Measurements from ENCODE around the gene MPV17L.
"Not testable (repeated sequence)": the region's sequence is repeated elsewhere in the genome, so short reads cannot be mapped to it uniquely, and the experiment has no call there.

MPV17L gene

DNA sequence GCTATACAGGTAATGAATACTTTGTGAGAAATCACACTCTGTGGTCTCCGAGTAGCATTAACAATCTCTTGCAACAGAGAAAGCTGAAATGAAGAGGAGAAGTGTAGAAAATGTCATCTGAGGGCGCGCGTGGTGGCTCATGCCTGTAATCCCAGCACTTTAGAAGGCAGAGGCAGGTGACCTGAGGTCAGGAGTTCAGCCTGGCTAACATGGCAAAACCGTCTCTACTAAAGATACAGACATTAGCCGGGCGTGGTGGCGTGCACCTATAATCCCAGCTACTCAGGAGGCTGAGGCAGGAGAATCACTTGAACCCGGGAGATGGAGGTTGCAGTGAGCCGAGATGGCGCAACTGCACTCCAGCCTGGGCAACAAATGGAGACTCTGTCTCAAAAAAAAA lies 59.4 kb downstream of the MPV17L start:
- not testable (repeated sequence) for H3K4me1 Mint-ChIP-seq (ENCODE audit: low read depth); H3K36me3 Mint-ChIP-seq; H3K27me3 Mint-ChIP-seq; H3K9me3 Mint-ChIP-seq (ENCODE audit: low read depth); H3K27ac Mint-ChIP-seq; H3K4me3 Mint-ChIP-seq

DNA sequence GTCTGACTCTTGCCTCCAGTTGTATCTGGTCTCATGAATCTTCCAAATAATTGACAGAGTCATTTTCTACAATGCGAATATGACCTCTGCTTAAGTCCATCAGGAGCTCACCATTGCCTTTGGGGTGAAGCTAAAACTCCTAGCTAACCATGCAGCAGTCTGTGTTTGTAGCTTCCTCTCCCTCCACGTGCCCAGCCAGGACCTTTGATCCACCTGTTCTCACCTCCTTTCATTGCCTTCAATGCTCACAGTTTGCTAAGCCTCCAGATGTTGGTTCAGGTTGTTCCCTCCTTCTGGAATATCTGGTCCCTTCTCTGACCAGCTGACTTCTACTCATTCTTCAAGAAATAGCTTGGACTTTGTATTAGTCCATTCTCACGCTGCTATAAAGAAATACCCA lies 61.8 kb downstream of the MPV17L start:
- H3K27me3 Mint-ChIP-seq, result peaks cover 1% of the 10 kb centered on the region
- H3K36me3 Mint-ChIP-seq, result peaks cover 6% of the 10 kb centered on the region
- H3K4me3 Mint-ChIP-seq, result no peak overlapping the region
- no peaks in the 10 kb centered on the region for H3K9me3 Mint-ChIP-seq (ENCODE audit: low read depth)
- no peak overlapping the region for H3K27ac Mint-ChIP-seq
- H3K4me1 Mint-ChIP-seq (ENCODE audit: low read depth), result no peaks in the 10 kb centered on the region

DNA sequence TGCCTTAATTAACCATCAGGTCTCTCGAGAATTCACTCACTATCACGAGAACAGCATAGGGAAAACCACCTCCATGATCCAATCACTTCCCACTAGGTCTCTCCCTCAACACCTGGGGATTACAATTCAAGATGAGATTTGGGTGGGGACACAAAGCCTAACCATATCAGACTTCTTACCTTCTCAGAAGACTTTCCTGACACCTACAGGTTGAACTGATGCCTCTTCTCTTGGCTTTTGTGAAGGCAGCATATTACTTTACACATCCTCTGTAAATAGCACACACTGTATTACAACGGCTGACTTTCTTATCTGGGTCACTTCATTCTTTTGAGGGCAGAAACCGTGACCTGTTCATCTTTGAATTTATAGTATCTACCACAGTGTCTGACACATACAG lies 62.4 kb downstream of the MPV17L start:
- no peaks in the 10 kb centered on the region for H3K9me3 Mint-ChIP-seq (ENCODE audit: low read depth)
- H3K27ac Mint-ChIP-seq, result no peak overlapping the region
- H3K36me3 Mint-ChIP-seq, result peaks cover 6% of the 10 kb centered on the region
- no peak overlapping the region for H3K4me3 Mint-ChIP-seq
- no peaks in the 10 kb centered on the region for H3K4me1 Mint-ChIP-seq (ENCODE audit: low read depth)
- peaks cover 1% of the 10 kb centered on the region for H3K27me3 Mint-ChIP-seq

DNA sequence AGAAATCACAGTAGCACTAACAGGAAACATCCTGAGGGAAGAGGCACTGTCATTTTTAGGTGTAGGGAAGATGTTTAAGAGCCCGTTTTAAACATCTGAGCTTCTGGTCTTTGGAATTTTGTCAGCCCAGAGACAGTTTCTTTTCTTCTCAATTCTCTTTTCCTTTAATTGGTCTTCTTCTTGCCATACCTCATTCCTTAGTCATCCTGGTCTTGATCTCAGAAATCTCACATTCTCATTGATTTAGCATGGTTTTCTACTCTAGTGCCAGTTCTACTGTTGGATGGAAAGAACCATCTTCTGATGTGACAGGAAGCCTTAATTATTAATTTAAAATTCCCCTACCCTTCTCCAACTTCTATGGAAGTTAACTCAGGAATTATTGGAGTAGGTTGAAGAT lies 64.2 kb downstream of the MPV17L start:
- Mint-ChIP-seq H3K4me1 (ENCODE audit: low read depth) (no peaks in the 10 kb centered on the region), H3K4me3 (no peak overlapping the region), H3K36me3 (peaks cover 3% of the 10 kb centered on the region), H3K27me3 (peaks cover 1% of the 10 kb centered on the region), H3K27ac (no peak overlapping the region), H3K9me3 (ENCODE audit: low read depth) (no peaks in the 10 kb centered on the region)

DNA sequence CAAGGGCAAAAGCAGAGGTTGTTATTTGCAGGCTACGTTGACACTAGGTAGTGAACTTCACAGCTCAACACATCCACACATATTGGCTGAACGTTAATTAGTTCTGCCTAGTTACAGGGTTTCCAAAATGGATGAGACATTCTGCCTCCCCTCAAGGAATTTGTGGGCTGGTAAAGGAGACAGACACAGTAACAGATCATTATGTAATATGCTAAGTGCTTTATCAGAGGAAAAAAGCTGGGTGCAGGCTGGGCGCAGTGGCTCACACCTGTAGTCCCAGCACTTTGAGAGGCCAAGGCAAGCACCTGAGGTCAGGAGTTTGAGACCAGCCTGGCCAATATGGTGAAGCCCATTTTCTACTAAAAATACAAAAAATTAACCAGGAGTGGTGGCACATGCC lies 65.0 kb downstream of the MPV17L start:
- Mint-ChIP-seq H3K27me3 (peaks cover 1% of the 10 kb centered on the region), H3K4me1 (ENCODE audit: low read depth) (no peaks in the 10 kb centered on the region), H3K27ac (no peak overlapping the region), H3K4me3 (no peak overlapping the region), H3K9me3 (ENCODE audit: low read depth) (no peaks in the 10 kb centered on the region), H3K36me3 (peaks cover 2% of the 10 kb centered on the region)

DNA sequence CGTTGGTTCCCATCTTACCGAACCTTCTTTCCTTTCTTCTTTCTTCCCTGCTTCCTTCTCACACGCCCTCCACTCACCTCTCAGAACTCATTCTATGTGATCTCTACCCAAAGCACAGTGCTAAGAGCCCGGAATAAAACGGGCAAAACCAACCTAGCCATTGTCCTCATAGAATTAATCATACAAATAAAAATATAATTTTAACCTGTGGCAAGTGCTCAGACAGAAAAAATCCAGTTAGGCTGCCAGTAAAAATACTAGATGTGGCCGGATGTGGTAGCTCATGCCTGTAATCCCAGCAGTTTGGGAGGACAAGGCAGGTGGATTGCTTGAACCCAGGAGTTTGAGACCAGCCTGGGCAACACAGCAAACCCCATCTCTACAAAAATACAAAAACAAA lies 65.8 kb downstream of the MPV17L start:
- Mint-ChIP-seq H3K36me3 (peaks cover 2% of the 10 kb centered on the region), H3K4me3 (no peak overlapping the region), H3K4me1 (ENCODE audit: low read depth) (no peaks in the 10 kb centered on the region), H3K9me3 (ENCODE audit: low read depth) (no peaks in the 10 kb centered on the region), H3K27me3 (peaks cover 1% of the 10 kb centered on the region), H3K27ac (no peak overlapping the region)

Measured in activated naive CD8-positive, alpha-beta T cell (primary cell).